ENCODE data around the gene SREBF2. TPM values are rescaled to one million over a fixed set of nuclear protein-coding genes. Genes with fewer than 3 reads are reported as not detected.
A peak's percentile ranks its signal among the peaks of the same experiment; 100 is the strongest.

The SREBF2 gene
- polyA plus RNA-seq, 4 donors = 86.4 to 106 (median 92.7) TPM

DNA sequence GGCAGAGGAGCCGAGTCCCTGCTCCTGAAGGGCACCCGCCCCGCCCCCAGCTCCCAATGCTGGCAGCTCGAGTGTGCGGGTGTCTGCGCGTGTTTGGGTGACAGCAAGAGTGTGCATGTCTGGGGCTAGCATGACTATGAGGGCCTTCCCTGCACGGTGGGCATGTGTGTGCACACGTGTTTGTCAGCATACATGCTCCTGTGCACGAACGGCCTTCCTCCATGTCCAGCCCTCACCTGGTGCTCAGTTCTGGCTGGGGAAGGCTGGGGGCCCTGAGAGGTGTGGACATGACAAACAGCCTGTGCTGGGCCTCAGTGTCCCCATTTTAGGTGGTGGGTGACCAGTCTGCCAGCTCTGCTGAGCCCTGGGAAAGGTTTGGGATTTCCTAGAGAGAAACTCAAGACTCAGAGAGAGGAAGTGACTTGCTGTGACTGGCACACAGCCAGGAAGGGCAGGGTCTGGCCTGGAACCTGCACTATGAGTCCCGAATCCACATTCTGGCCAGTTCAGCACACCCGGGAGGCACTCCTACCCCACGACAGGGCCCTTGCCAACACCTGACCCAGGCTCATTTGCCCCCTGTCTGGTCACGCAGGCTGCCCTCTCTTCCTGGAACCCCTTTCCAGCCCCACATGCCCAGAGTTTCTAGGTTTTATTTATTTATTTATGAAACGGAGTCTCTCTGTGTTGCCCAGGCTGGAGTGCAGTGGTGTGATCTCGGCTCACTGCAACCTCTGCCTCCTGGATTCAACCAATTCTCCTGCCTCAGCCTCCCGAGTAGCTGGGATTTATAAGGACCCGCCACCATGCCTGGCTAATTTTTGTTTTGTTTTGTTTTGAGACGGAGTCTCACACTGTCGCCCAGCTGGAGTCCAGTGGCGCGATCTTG lies 85.2 kb downstream of the SREBF2 start:
- peak in 1 of 4 donors; percentile 59 for DNase-seq (ENCODE audit: low read depth in 4 of 4, low spot score in 2 of 4)

DNA sequence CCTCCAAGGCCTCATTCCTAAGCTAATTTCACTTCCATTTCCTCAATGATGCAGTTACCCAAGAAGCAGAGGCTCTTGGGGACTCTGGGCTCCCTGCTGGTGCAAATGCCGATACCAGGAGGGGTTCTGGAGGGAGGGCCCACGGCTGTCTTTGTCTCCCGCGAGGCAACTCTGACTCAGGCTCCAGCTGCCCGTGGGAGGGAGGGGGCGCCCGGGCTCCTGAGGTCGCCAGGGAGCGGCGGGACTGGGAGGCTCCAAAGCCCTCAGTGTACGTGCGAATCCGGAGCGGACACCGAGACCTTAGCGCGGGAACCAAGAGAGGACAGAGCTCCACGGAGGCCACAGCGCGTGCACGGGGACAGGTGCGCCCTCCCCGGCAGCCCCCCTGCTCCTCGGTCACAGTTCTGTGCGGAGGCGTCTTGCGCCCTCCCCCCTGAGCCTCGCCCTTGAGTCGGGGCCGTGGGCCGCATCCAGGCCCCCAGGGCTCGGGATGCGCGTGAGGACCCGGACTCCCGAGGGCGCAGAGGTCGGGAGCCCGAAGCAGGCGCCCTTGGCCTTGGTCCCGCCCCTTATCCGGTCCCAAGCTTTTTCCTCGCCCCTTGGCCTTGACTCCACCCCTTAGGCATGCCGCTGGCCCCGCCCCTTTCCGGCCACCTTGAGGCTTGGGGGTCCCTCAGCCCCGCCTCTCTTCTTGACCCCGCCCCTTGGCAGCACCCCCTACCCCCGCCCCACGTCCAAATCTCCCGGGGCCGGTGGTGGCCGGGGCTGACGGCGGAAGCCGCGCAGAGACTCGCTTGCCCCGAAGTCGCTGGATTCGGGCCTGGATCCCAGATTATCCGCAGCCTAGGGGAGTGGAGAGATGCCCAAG lies 86.7 kb downstream of the SREBF2 start:
- no peak for DNase-seq (ENCODE audit: low read depth in 4 of 4, low spot score in 2 of 4)

DNA sequence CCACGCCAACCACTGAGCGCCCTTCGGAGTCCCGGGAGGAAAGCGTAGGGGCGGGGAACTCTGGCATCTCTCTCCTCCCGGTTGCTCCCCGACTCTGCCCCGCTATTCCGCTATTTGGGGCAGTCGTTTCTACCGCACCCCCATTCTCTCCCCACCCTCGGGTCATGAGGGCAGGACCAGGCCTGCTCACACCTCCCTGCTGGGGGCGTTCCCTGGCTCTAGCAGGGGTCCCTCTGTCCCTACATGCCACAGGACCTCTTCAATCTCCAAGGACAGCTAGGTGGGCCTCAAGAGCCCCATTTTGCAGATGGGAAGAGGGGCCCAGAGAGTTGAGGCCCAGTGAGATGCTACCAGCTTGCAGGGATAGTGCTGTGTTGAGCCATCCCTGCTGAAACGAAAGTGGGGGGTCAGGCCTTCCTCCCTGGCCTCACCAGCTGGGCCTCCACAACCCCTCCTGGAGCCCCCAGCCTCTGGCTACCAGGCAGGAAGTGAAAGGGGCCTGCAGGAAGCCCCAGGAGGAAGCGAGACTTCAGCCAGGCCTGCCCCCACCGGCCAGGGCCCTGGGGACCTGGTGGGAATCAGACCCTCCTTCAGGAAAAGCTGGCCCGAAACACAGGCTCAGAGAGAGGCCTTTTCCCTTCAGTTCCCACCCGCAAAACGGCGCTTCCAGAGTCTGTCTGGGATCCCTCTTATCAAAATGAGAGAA lies 87.5 kb downstream of the SREBF2 start:
- no peak for DNase-seq (ENCODE audit: low read depth in 4 of 4, low spot score in 2 of 4)

DNA sequence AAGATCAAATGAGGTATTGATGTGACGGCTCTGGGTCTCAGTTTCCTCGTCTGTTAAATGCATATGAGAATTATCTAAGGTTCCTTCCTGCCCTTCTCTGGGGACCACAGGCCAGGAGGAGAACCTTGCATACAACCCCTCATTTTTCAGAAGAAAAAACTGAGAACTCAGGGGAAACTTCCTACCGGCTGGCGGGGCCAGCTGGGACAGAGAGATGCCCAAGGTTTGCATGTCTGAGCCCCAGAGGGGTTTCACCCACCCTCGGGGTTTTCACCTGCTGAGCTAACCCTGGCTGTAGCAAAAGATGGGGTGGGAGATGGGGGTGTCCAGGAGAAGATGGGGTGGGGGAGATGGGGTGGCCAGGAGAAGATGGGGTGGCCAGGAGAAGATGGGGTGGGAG lies 89.4 kb downstream of the SREBF2 start:
- no peak for DNase-seq (ENCODE audit: low read depth in 4 of 4, low spot score in 2 of 4)

DNA sequence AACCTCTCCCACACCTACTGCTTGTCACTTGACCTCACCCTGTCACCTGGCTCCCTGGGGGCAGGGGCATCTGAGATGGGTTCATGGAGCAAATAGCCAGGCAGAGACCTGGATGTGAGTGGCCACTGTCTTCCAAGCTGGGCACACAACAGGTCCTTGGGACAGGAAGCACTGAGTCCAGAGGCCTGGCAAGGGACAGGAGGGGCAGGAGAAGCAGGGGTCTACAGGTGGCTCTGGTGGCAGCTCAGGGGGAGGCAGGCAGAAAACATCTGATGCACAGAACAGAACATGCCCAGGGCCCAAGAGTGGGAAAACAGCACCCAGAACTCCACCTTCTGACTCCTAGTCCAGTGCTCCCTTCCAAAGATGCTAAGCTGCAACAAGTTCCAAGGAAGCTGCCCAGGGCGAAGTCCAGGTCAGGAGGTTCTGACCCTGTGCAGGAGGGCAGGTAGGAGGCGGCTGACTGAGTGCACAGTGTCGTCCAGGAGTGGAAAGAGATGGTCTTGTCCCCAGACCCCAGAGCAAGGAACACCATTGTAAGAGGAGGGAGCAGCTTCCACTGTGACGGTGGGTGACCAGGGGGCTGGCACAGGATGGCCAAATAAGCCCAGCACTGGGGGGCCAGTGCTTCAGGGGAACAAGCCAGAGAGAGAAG lies 90.2 kb downstream of the SREBF2 start:
- no peak for DNase-seq (ENCODE audit: low read depth in 4 of 4, low spot score in 2 of 4)

DNA sequence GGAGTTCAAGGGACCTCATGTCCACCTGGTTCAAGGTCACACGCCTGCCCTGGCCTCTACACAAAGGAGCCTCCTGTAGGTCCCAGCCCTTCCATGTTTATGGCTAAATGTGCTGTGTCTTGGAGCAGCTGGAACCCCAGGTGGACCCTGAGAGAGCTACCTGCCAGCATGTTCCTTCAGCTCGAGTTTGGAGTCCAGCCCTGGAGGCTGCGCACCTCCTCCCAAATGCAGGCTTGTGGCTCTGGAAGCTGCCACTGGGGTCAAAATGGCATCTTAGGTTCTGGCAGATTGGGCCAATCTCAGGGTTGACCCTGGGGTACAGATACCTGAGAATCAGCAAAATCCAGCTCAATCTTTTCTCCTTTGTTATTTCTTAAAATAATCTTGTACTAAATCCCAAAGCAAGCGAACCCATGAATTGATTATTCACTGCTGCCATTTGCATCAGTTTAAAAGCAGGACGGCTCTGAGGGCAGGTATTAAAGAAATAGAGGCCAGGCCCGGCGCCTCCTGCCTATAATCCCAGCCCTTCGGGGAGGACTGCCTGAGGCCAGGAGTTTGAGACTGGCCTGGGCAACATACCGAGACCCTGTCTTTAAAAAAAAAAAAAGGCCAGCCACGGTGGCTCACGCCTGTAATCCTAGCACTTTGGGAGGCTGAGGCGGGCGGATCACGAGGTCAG lies 90.8 kb downstream of the SREBF2 start:
- no peak for DNase-seq (ENCODE audit: low read depth in 4 of 4, low spot score in 2 of 4)

DNA sequence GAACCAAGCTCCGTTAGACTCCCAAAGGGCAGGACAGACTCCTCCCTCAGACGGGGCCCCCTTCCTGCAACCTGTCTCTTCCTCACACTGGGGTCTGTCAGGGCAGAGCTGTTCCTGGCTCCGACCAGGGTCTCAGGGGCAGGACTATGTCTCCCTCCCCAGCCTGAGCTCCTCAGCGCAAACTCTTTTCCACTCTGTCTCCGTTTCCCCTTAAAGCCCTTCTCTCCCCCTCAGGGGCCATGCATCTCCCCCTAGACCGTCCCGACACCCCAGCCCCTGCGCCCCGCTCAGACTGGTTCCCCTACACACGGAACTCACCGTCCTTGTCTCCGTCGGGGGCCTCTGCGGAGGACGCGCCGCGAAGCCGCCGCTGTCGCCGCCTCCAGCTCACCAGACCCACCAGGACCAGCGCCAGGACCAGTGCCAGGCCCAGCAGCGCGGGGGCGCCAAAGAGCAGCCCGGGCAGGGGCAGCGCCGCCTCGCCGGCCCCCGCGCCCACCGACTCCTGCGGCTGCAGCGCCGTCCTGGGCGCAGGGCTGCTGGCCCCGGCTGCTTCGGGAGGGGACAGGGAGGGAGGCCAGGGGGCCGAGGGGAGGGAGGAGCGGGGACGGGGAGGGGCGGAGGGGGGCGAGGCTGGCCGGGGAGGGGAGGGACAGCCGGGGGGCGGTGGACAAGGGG lies 93.0 kb downstream of the SREBF2 start:
- DNase-seq (ENCODE audit: low read depth in 4 of 4, low spot score in 2 of 4) = no peak

DNA sequence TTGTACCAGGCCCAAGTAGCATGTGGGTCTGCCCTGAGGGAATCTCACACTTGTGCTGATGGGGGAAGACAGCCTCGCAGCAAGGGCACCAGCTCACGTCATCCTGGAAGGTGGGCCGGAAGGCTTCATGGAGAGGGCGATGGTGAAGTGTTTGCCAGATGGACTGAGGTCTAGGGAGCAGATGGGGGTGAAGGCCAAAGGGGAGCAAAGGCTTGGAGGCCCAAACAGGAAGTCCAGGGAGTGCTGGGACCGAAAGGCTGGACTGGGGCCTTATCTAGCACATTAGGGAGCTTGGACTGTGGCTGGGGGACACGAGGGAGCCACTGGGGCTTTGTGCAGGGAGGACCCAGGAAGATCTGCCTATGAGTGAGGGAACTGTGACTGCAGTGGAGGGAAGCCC lies 94.9 kb downstream of the SREBF2 start:
- DNase-seq (ENCODE audit: low read depth in 4 of 4, low spot score in 2 of 4) = no peak

DNA sequence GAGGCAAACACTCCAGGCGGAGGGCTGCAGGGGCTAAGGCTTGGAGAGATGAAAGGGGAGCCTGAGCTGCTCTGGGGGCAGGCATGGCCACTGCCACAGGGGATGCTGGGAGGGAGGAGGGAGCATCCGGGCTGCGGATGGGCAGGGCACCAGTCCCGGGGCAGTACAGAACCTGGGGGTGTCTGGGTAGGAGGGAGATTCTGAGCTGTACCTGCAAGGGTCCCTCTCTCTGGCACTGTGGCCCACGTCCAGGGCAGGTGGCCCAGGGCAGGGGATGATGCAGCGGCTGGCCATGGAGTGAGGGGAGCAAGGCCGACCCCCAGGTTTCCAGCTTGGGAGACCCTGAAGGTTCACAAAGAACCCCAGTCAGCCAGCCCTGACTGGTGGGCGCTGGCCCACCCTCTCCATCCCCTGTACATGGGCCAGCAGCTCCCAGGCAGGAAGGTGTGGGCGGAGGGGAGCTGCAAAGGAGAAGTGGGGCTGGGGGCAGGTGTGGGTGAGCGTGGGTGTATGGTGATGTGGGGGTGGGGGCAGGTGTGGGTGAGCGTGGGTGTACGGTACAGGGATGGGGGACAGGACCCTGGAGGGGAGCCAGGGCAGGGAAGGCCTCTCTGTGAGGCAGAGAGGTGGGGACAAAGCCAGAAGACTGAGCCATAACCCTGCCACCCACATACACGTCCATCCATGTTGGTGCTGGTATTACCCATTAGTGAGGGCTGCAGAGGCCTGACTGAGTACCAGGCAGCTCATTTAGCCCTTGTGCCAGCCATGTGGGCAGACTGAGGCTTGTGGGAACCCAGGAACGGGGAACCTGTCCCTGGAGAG lies 95.9 kb downstream of the SREBF2 start:
- DNase-seq (ENCODE audit: low read depth in 4 of 4, low spot score in 2 of 4) = no peak

DNA sequence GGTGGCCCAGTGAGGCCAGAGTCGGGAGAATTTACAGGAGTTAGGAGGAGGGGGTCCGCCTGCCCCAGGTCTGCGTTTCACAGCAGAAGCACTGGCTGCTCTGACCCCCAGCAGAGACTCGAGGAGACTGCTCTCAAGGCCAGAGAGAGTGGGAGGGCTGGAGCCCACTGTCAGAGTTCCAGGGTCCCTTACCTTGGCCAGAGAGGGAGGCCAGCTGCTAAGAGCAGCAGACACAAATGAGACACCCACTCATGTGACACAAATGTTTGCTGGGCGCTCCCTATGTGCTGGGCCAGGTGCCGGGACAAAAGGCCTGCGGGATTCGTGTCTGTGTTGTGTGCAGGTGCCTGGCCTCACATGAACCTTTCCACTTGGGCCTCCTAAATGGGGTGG lies 96.5 kb downstream of the SREBF2 start:
- no peak for DNase-seq (ENCODE audit: low read depth in 4 of 4, low spot score in 2 of 4)

DNA sequence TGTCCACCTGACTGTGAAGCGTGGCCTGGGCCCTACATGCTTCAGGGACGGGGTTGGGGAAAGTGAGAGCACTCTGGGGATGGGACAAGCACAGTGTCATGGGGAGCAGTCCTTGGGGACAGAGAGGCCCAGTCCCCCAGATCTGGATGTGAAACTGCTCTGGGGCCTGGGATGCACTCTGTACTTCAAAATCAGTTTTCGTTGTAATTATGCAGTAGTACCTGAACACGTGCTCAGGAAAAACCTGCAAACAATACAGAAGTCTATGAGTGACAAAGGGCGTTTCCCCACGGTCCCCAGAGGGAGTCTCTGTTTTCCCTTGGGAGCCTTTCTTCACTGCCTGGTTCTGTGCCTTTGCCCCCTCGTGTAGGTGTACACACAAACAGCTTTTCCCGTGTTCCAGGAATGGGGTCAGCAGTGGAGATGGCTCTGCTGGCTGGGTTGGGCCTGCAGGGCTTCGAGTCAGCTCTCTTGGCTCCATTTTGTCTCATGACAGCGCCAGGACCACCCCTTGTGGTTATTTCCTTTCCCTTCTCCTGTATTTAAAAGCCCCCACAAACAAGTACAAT lies 98.9 kb downstream of the SREBF2 start:
- no peak for DNase-seq (ENCODE audit: low read depth in 4 of 4, low spot score in 2 of 4)

DNA sequence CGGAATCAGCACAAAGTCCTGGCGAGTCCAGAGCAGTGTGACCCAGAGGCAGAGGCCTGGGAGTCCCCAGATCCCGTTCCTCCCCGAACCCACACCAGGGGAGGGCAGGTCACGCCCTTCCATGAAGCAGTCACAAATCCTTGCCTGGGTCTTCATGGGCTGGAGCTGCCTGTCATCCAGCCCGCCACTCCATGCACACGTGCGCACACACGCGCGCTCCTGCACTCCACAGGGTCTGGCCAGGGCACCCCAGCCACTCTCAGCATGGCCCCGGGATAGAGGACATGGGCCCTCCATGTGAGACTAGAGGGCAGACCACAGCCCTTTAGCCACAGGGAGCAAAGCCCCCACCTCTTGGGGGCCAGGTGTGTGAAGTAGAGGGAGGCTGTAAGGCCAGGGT lies 99.4 kb downstream of the SREBF2 start:
- no peak for DNase-seq (ENCODE audit: low read depth in 4 of 4, low spot score in 2 of 4)

DNA sequence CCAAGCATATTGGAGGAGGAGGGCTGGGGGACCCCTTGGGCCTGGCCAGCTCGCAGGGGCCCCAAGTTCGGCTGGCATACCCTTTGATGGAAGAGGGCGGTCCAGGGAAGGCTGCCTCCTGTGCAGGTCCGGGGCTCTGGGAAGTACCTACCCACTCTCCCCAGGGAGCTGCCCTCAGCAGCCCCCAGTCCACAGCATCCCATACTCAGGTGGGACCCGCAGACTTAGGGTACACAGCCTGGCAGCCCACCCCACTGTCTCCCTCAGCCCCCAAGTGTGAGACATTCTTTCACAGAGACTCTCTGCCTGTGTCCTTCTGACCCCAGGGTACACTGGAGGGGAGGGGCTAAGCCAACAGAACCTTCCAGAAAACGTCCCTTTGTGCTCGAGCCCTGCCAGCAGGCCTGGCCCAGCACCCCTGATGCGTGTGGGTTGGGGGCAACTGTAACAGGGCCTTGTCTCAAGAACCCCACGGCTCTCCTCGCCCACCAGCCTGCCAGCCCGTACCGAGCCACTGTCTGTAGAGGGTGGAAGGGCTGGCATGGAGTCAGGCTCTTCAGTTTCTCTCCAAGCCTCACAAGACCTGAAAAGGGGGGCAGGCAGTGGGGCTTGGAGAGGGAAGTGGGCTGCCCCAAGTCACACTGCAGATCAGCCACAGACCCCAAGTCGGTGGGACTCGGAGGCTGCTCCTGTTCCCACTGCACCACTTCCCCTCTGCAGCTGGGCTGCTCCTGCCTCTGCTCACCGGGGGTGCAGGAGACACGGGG lies 100.7 kb downstream of the SREBF2 start:
- DNase-seq (ENCODE audit: low read depth in 4 of 4, low spot score in 2 of 4) = no peak

DNA sequence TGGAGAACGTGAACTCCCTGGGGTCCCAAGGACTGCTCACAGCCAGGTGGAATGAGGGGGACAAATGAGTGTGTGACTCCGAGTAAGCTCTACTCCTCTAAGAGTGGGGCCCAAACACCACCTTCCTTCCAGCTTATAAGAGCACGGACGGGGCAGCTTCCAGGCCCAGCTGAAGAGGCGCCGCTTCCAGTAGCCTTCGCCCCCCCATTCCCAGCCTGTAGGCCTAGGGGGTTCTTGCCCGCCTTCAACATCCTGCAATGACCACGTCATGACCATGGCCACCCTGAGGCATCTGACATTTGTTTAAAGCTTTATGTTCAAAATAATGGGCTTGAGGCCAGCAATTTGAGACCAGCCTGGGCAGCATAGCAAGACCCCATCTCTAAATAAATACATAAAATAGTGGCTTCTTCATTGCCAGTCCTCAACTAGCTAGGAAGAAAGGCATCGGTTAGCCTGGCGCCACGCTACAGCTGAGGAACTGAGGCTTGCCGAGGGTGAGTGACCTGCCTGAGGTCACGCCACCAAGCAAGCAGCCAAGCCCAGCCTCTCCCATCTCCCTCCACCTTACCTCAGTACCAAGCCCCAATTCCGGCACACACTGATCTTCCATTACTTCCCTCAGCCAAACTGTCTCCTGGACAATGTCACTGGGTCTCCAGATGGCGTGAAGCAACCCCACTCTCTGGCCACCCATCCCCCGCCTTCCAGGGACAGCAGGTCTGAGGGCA lies 101.5 kb downstream of the SREBF2 start:
- DNase-seq (ENCODE audit: low read depth in 4 of 4, low spot score in 2 of 4) = no peak

DNA sequence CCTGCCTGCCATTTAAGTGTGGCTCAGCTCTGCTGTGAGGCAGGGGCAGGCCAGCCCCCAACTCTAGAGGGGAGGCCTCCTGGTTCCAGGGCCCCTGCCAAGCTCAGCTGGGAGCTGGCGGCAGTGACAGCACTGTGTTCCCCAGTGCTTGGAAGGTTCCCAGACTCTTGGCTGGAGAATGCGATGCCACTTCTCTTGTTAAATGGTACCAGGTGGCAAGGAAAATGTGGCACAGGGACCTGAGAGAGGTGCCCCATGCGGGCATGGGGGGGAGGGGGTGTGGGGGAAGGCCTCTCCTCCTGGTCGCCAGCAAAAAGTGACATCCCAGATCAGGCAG lies 102.1 kb downstream of the SREBF2 start:
- DNase-seq (ENCODE audit: low read depth in 4 of 4, low spot score in 2 of 4) = no peak

DNA sequence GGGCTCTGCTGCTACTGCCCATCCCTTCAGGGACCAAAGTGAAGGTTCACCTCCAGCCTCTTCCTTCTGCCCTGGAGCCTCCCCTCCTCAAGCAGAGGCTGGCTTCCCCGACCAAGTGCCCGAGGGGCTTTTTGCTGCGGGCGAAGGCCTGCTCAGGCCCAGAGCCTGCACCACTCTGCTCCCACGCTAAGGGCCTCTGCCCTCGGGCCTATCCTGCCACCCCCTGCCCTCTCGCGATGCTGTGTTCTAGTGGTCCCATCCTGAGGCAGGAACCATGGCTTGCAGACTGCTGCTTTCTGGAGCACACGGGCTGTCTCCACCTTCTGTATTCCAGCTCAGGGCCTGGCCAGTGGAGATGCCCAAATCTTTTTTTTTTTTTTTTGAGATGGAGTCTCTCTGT lies 102.6 kb downstream of the SREBF2 start:
- no peak for DNase-seq (ENCODE audit: low read depth in 4 of 4, low spot score in 2 of 4)

DNA sequence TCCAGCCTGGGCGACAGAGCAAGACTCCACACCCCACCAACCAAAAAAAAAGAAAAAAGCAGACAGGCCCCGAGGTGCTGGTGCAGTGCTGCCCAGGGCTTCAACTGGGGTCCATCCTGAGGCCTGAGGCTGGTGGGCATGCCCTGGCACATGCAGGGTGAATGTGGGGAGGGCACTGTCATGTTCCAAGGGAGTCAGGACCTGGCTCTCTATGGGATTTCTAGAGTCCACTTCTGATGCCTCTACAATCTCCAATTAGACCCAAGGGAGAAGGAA lies 103.9 kb downstream of the SREBF2 start:
- no peak for DNase-seq (ENCODE audit: low read depth in 4 of 4, low spot score in 2 of 4)

All from left renal cortex interstitium (tissue), 4 donors.